T-helper 2 cell treated with Interferon-gamma antibody and Interleukin-4, amounts not matched to agents 5 μg/mL and 100 μg/mL, for 36 hours (primary cell): ENCODE results near the gene LORICRIN.

ENCODE experiments used
- DNase-seq: peaks from one replicate; pipeline ENCODE4 v3.0.0; 2021; ENCODE audit warnings: low spot score
- H3K27ac Mint-ChIP-seq: one replicate; pipeline ENCODE4 v1.8.0; 2021; ENCODE audit warnings: mild to moderate bottlenecking, mixed read lengths
- H3K27me3 Mint-ChIP-seq: one replicate; pipeline ENCODE4 v1.8.0; 2021; ENCODE audit warnings: low read depth, mixed read lengths
- H3K36me3 Mint-ChIP-seq: one replicate; pipeline ENCODE4 v1.8.0; 2021; ENCODE audit warnings: low read depth, mixed read lengths
- H3K4me1 Mint-ChIP-seq: one replicate; pipeline ENCODE4 v1.8.0; 2021; ENCODE audit warnings: low read depth, mixed read lengths
- H3K4me3 Mint-ChIP-seq: one replicate; pipeline ENCODE4 v1.8.0; 2022; ENCODE audit warnings: mild to moderate bottlenecking, moderate library complexity, mixed read lengths
- H3K9me3 Mint-ChIP-seq: one replicate; pipeline ENCODE4 v1.8.0; 2021; ENCODE audit warnings: mixed read lengths

Gene LORICRIN

GRCh38 chr1:153305682-153306081 lies 46.2 kb downstream of the LORICRIN start:
- Mint-ChIP-seq H3K4me3 (no peak overlapping the region), H3K4me1 (no peaks in the 10 kb centered on the region), H3K36me3 (no peaks in the 10 kb centered on the region), H3K27ac (no peak overlapping the region), H3K27me3 (peaks cover 5% of the 10 kb centered on the region), H3K9me3 (no peaks in the 10 kb centered on the region)
- no peak for DNase-seq

GRCh38 chr1:153306303-153307220 lies 47.1 kb downstream of the LORICRIN start:
- Mint-ChIP-seq H3K4me1 (no peaks in the 10 kb centered on the region), H3K27me3 (peaks cover 5% of the 10 kb centered on the region), H3K27ac (no peak overlapping the region), H3K36me3 (no peaks in the 10 kb centered on the region), H3K4me3 (no peak overlapping the region), H3K9me3 (no peaks in the 10 kb centered on the region)
- DNase-seq: no peak

GRCh38 chr1:153307221-153307600 lies 47.7 kb downstream of the LORICRIN start:
- DNase-seq: no peak
- Mint-ChIP-seq H3K4me1 (no peaks in the 10 kb centered on the region), H3K36me3 (no peaks in the 10 kb centered on the region), H3K9me3 (no peaks in the 10 kb centered on the region), H3K27ac (no peak overlapping the region), H3K4me3 (no peak overlapping the region), H3K27me3 (peaks cover 5% of the 10 kb centered on the region)

- Mint-ChIP-seq H3K27me3 (peaks cover 5% of the 10 kb centered on the region), H3K36me3 (no peaks in the 10 kb centered on the region), H3K27ac (no peak overlapping the region), H3K9me3 (no peaks in the 10 kb centered on the region), H3K4me3 (no peak overlapping the region), H3K4me1 (no peaks in the 10 kb centered on the region)
- DNase-seq: no peak
Observed at GRCh38 chr1:153308540-153308939, 49.1 kb downstream of the LORICRIN start.

- no peak for DNase-seq
- no peaks in the 10 kb centered on the region for H3K4me1 Mint-ChIP-seq
- H3K9me3 Mint-ChIP-seq: no peaks in the 10 kb centered on the region
- no peak overlapping the region for H3K27ac Mint-ChIP-seq
- no peak overlapping the region for H3K4me3 Mint-ChIP-seq
- H3K27me3 Mint-ChIP-seq: no peaks in the 10 kb centered on the region
- no peaks in the 10 kb centered on the region for H3K36me3 Mint-ChIP-seq
Observed at GRCh38 chr1:153309441-153309840, 50.0 kb downstream of the LORICRIN start.

GRCh38 chr1:153310526-153310925 lies 51.0 kb downstream of the LORICRIN start:
- H3K4me3 Mint-ChIP-seq: no peak overlapping the region
- H3K27me3 Mint-ChIP-seq: no peaks in the 10 kb centered on the region
- H3K27ac Mint-ChIP-seq: no peak overlapping the region
- no peaks in the 10 kb centered on the region for H3K4me1 Mint-ChIP-seq
- no peak for DNase-seq
- no peaks in the 10 kb centered on the region for H3K9me3 Mint-ChIP-seq
- no peaks in the 10 kb centered on the region for H3K36me3 Mint-ChIP-seq
